ENCODE data around the gene MAMDC2. TPM values are rescaled to one million over a fixed set of nuclear protein-coding genes. Genes with fewer than 3 reads are reported as not detected.

MAMDC2 gene
- total RNA-seq, 2 donors from 2014 or later = 2.3 to 7.0 TPM

GRCh38 chr9:70058569-70059116, 15.0 kb downstream of the MAMDC2 start:
- H3K4me3 ChIP-seq = no peak overlapping the region
- TF ChIP-seq, protein P1, sequence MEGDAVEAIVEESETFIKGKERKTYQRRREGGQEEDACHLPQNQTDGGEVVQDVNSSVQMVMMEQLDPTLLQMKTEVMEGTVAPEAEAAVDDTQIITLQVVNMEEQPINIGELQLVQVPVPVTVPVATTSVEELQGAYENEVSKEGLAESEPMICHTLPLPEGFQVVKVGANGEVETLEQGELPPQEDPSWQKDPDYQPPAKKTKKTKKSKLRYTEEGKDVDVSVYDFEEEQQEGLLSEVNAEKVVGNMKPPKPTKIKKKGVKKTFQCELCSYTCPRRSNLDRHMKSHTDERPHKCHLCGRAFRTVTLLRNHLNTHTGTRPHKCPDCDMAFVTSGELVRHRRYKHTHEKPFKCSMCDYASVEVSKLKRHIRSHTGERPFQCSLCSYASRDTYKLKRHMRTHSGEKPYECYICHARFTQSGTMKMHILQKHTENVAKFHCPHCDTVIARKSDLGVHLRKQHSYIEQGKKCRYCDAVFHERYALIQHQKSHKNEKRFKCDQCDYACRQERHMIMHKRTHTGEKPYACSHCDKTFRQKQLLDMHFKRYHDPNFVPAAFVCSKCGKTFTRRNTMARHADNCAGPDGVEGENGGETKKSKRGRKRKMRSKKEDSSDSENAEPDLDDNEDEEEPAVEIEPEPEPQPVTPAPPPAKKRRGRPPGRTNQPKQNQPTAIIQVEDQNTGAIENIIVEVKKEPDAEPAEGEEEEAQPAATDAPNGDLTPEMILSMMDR (IDR thresholded peaks at IDR 0.05) = no peak
- H3K9ac ChIP-seq (ENCODE audit: low read depth in 2 of 2, low read length in 2 of 2) = no peak overlapping the region
- H3K9me3 ChIP-seq = no peaks in the 10 kb centered on the region
- H3K36me3 ChIP-seq = no peaks in the 10 kb centered on the region
- no peaks in the 10 kb centered on the region for H3K27me3 ChIP-seq
- intact Hi-C loops (cut with DNase I) = no loop called here
- no peak overlapping the region for H3K27ac ChIP-seq
- no peak for DNase-seq
- H3K4me1 ChIP-seq = no peaks in the 10 kb centered on the region

- no peak for DNase-seq
- no peak overlapping the region for H3K27ac ChIP-seq
- intact Hi-C loops (cut with DNase I) = no loop called here
Measured at GRCh38 chr9:70060148-70060882, 16.7 kb downstream of the MAMDC2 start.

GRCh38 chr9:70060883-70061507, 17.3 kb downstream of the MAMDC2 start:
- intact Hi-C loops (cut with DNase I) = no loop called here
- no peak for DNase-seq
- TF ChIP-seq, protein P1 (IDR thresholded peaks at IDR 0.05) = no peak

More at GRCh38 chr9:70060148-70060882, 16.7 kb downstream of the MAMDC2 start:
- Histone ChIP-seq H3K4me3 (no peak overlapping the region), H3K36me3 (no peaks in the 10 kb centered on the region), H3K27me3 (no peaks in the 10 kb centered on the region), H3K9ac (ENCODE audit: low read depth in 2 of 2, low read length in 2 of 2) (no peak overlapping the region), H3K4me1 (no peaks in the 10 kb centered on the region), H3K9me3 (no peaks in the 10 kb centered on the region)
- TF ChIP-seq, protein P1 (IDR thresholded peaks at IDR 0.05) = no peak

GRCh38 chr9:70061776-70062175, 18.1 kb downstream of the MAMDC2 start:
- no peak overlapping the region for H3K4me3 ChIP-seq
- TF ChIP-seq, protein P1 (IDR thresholded peaks at IDR 0.05) = no peak
- intact Hi-C loops (cut with DNase I) = no loop called here
- H3K9me3 ChIP-seq = no peaks in the 10 kb centered on the region
- H3K27me3 ChIP-seq = no peaks in the 10 kb centered on the region
- no peak overlapping the region for H3K9ac ChIP-seq (ENCODE audit: low read depth in 2 of 2, low read length in 2 of 2)
- H3K36me3 ChIP-seq = no peaks in the 10 kb centered on the region
- H3K4me1 ChIP-seq = no peaks in the 10 kb centered on the region
- H3K27ac ChIP-seq = no peak overlapping the region
- no peak for DNase-seq

More at GRCh38 chr9:70060883-70061507, 17.3 kb downstream of the MAMDC2 start:
- Histone ChIP-seq H3K36me3 (no peaks in the 10 kb centered on the region), H3K9ac (ENCODE audit: low read depth in 2 of 2, low read length in 2 of 2) (no peak overlapping the region), H3K27me3 (no peaks in the 10 kb centered on the region), H3K9me3 (no peaks in the 10 kb centered on the region), H3K27ac (no peak overlapping the region), H3K4me3 (no peak overlapping the region), H3K4me1 (no peaks in the 10 kb centered on the region)

GRCh38 chr9:70064496-70064895, 20.8 kb downstream of the MAMDC2 start:
- TF ChIP-seq, protein P1 (IDR thresholded peaks at IDR 0.05) = no peak
- Histone ChIP-seq H3K9ac (ENCODE audit: low read depth in 2 of 2, low read length in 2 of 2) (no peak overlapping the region), H3K27me3 (no peaks in the 10 kb centered on the region), H3K4me1 (no peaks in the 10 kb centered on the region), H3K9me3 (no peaks in the 10 kb centered on the region), H3K4me3 (no peak overlapping the region), H3K27ac (no peak overlapping the region), H3K36me3 (no peaks in the 10 kb centered on the region)
- intact Hi-C loops (cut with DNase I) = no loop called here
- no peak for DNase-seq

Data from colonic mucosa (tissue), 4 donors.